HG02678 (cell line): Measurements from ENCODE around the gene RAB8A.
"Not testable (repeated sequence)": the region's sequence is repeated elsewhere in the genome, so short reads cannot be mapped to it uniquely, and the experiment has no call there.

Experiments
- ATAC-seq: cut with Tn5 transposase; IDR thresholded peaks from one replicate; pipeline ENCODE4 v1.9.1; 2021; ENCODE audit warnings: mild to moderate bottlenecking, moderate library complexity; ENCODE audit not compliant: unreplicated experiment

The RAB8A gene

GRCh38 chr19:16077984-16078758 lies 33.5 kb upstream of the RAB8A start:
- ATAC-seq, result no peak

GRCh38 chr19:16078759-16079707 lies 32.7 kb upstream of the RAB8A start:
- no peak for ATAC-seq

- no peak for ATAC-seq
Observed at GRCh38 chr19:16084067-16084685, 27.5 kb upstream of the RAB8A start.

DNA sequence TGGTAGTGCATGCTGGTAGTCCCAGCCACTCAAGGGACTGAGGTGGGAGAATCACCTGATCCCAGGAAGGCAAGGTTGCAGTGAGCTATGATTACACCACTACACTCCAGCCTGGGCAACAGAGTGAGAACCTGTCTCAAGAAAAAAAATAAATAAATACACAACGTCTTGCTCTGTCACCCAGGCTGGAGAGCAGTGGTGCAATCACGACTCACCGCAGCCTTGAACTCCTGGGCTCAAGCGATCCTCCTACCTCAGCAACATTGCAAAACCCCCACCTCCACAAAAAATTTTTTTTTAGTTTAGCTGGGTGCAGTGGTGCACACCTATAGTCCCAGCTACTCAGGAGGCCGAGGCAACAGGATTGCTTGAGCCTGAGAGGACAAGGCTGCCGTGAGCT lies 26.6 kb upstream of the RAB8A start:
- no peak for ATAC-seq

- not testable (repeated sequence) for ATAC-seq
Observed at GRCh38 chr19:16087404-16087803, 24.3 kb upstream of the RAB8A start.

DNA sequence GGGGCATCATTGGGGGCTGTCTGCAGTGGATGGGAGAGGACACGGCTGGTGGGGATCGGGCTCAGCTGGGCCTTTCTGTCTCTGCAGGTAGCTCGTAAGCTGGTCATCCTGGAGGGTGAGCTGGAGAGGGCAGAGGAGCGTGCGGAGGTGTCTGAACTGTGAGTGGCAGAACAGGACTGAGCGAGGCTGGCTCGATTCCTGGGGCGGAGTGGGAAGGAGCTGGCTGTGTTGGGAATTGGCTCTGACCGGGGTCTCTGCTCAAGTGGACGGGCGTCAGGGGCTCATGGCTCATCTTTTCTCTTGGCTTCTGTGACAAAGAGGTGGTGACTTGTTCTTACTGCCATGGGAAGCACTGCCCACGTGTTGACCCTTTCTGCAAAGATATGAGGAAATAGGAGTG lies 23.7 kb upstream of the RAB8A start:
- ATAC-seq, result no peak

DNA sequence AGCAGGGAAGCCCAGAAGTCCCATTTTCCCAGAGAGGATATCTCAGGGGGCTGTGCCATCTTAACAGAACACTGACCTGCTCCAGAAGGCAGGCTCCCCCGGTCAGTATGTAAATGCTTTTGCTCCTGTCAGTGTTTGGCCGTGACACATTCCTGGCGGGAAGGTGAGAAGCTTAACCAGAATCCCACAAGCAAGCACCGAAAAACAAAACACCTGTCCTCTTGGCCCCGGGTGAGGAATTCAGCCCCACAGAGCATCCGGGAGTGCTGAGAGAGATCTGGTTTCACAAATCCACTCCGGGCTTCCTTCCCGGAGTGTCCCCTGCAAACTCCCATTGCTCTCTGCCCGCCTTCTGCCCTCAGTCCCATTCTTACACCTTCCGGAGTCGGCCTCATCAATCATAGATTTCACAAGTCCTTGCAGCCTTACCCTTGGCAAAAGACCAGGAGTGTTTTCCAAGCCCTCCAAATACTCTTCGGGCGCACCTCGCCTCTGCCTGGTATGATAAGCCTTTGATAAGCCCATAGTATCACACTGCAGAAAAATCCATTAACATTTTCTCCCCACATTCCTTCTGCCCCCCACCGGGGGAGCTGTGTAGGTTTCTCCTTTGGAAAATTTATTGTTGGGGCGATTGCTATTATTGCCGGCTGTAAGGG lies 23.2 kb upstream of the RAB8A start:
- no peak for ATAC-seq

- ATAC-seq, result no peak
Observed at GRCh38 chr19:16089010-16089846, 22.5 kb upstream of the RAB8A start.

GRCh38 chr19:16091546-16092475 lies 19.9 kb upstream of the RAB8A start:
- ATAC-seq, result no peak

DNA sequence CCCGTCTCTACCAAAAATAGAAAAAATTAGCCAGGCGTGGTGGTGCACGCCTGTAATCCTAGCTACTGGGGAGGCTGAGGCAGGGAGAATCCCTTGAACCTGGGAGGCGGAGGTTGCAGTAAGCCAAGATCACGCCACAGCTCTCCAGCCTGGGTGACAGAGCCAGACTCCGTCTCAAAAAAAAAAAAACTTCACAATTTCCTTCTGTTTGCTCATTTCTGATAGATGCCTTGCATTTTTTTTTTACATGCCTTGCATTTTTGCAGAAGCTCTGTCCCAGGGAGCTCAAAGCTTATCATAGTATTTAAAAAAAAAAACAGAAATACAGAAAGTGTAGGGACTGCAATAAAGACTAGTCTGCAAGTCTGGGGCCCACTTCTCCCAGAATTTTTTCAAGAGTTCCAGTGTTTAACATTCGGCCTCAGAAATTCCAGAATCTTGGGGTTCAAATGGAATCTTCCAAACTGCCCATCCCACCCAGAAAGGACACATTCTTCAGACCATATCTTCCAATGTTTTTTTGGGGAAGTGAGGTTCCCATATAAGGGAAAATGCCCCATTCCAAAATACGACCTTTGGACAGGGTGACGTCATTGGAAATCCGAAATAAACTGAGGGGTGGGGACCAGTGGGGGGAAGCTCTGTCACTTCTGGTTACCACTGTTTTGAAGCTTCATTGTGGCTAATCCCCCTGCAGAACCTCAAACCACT lies 17.2 kb upstream of the RAB8A start:
- ATAC-seq, result no peak

- ATAC-seq, result no peak
Observed at GRCh38 chr19:16095071-16095571, 16.6 kb upstream of the RAB8A start.

DNA sequence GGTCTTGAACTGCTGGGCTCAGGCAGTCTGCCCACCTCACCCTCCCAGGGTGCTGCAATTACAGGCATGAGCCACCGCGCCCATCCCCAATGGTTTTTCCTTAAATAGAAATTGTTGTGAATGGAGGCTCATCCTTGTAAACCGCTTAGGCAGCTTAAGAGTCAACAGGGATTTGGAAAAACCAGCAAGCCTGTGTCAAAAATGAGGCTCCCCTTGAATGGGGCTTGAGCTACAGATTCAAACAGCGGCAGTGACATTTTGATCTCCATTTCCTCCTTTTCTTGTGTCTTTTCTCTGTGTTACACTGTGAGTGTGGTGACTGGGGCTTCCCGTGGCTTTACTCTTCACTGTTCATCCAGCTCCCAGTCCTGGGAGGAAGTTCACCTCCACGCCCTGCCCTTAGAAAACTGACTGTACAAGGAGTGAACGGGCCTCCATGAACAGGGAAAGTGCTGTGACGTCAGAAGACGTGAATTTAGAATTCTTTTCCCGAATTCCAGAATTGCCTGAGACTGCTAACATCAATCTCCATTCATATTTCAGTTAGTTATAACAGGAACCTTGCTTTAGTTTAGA lies 15.3 kb upstream of the RAB8A start:
- no peak for ATAC-seq

- no peak for ATAC-seq
Observed at GRCh38 chr19:16098416-16098768, 13.3 kb upstream of the RAB8A start.

GRCh38 chr19:16098821-16099220 lies 12.9 kb upstream of the RAB8A start:
- ATAC-seq, result no peak

- ATAC-seq, result not testable (repeated sequence)
Observed at GRCh38 chr19:16099314-16099965, 12.2 kb upstream of the RAB8A start.

DNA sequence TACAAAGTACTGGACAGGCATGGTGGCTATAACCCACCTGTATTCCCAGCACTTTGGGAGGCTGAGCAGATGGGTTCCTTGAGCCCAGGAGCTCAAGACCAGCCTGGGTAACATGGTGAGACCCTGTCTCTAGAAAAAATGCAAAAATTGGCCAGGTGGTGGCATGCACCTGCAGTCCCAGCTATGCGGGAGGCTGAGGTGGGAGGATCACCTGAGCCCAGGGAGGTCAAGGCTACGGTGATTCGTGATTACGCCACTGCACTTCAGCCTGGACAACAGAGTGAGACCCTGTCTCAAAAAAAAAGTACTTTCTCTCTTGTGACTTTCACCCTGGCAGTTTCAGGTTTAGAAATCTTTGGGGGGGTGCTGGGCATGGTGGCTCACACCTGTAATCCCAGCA lies 11.2 kb upstream of the RAB8A start:
- ATAC-seq, result no peak

DNA sequence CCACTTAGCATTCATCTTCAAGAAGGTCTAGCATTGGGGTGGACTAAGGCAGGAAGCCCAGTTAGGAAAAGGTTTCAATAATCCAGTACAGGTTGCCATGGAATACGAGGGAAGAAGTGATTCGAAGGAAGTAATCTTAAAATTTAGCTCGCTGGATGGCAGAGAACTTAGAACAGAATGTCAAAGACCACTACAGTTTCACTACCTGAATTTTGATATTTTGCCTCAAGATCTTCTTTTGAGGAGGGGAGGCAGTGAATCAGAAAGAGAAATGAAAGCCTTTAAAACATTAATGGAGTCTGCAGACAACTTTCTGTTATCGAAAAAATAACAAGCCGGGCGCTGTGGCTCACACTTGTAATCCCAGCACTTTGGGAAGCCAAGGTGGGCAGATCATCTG lies 7.0 kb upstream of the RAB8A start:
- no peak for ATAC-seq
